ENCODE results near the gene EIF4E1B. TPM values are rescaled to one million over a fixed set of nuclear protein-coding genes. Genes with fewer than 3 reads are reported as not detected.
"Not testable (repeated sequence)": the region's sequence is repeated elsewhere in the genome, so short reads cannot be mapped to it uniquely, and the experiment has no call there.

Gene EIF4E1B
- total and polyA plus RNA-seq, 2 donors (not counting 1 experiment from before 2014, with no cell fraction given) = not detected

GRCh38 chr5:176597417-176598389, 32.8 kb upstream of the EIF4E1B start:
- WGBS (ENCODE audit: insufficient coverage) = 66% methylated on average over 47 of the region's 47 CpGs
- peak overlapping the region; percentile 45 for H3K9ac ChIP-seq (ENCODE audit: low read length)
- no peaks in the 10 kb centered on the region for H3K27me3 Mint-ChIP-seq
- H2AFZ ChIP-seq (ENCODE audit: insufficient read depth, low read depth, low read length, poor library complexity, severe bottlenecking) = peak overlapping the region; percentile 72
- H3K4me3 Mint-ChIP-seq = peak overlapping the region; percentile 39
- H3K36me3 ChIP-seq (replicated peaks in 1 of 2; ENCODE audit: control extremely low read depth in 1 of 2, control insufficient read depth in 1 of 2, extremely low read depth in 1 of 2, insufficient read depth in 2 of 2, low read length in 1 of 2) = peaks cover 0 to 2% of the 10 kb centered on the region in 2 experiments
- H3K9me3 ChIP-seq (ENCODE audit: control extremely low read depth in 1 of 3, control insufficient read depth in 2 of 3, insufficient read depth in 1 of 3, low read length in 2 of 3) = peaks cover 0 to 3% (median 0%) of the 10 kb centered on the region in 3 donors
- no peaks in the 10 kb centered on the region for H3K79me2 ChIP-seq (ENCODE audit: control insufficient read depth, insufficient read depth, low read length)
- no peak overlapping the region for H3K27ac Mint-ChIP-seq
- no peak overlapping the region for H3K27ac ChIP-seq (ENCODE audit: low read length in 2 of 2)
- peak overlapping the region in 1 of 5 experiments; percentile 39 for H3K4me3 ChIP-seq (ENCODE audit: control extremely low read depth in 1 of 5, extremely low read depth in 1 of 5, insufficient read depth in 1 of 5, low read depth in 2 of 5, low read length in 4 of 5)
- H3K9me3 Mint-ChIP-seq (ENCODE audit: insufficient read depth) = no peaks in the 10 kb centered on the region
- H3K27me3 ChIP-seq (replicated peaks in 1 of 4; ENCODE audit: control extremely low read depth in 1 of 4, control insufficient read depth in 3 of 4, insufficient read depth in 4 of 4, low read length in 3 of 4) = peaks cover 0 to 14% (median 3%) of the 10 kb centered on the region in 4 experiments
- peaks cover 7% of the 10 kb centered on the region for H3K4me1 Mint-ChIP-seq
- peaks cover 0 to 10% of the 10 kb centered on the region in 2 donors for H3K4me1 ChIP-seq (ENCODE audit: control insufficient read depth in 2 of 2, insufficient read depth in 2 of 2, low read length in 2 of 2)
- TF ChIP-seq EZH2 (IDR thresholded peaks at IDR 0.05; ENCODE audit: borderline replicate concordance, insufficient read depth, low read depth, low read length, poor library complexity, severe bottlenecking) (no peak), CTCF (IDR thresholded peaks at IDR 0.05) (no peak)
- peak overlapping the region; percentile 85 for H3K4me2 ChIP-seq (replicated peaks; ENCODE audit: low read depth, low read length, poor library complexity, severe bottlenecking)
- intact Hi-C loops (cut with micrococcal nuclease) = loop anchor here (1.0 kb wide), 1 partner anchor 181 kb away; the partner anchor contains the start of gene CLTB
- DNase-seq = no peak
- ChIA-PET CTCF (interaction anchor here (0.9 to 2.7 kb wide), 2 partner anchors 19 to 63 kb away, joined by 3 to 10 read pairs; no protein-coding TSS in a partner anchor), POLR2A (no interaction called here)
- no peak for ATAC-seq (ENCODE audit: low read depth)
- no peaks in the 10 kb centered on the region for H4K20me1 ChIP-seq (ENCODE audit: control insufficient read depth, insufficient read depth, low read length, poor library complexity, severe bottlenecking)

GRCh38 chr5:176599749-176600430, 30.6 kb upstream of the EIF4E1B start:
- CTCF ChIA-PET; intact Hi-C loops (cut with micrococcal nuclease); H3K9me3 Mint-ChIP-seq (ENCODE audit: insufficient read depth); H4K20me1 ChIP-seq (ENCODE audit: control insufficient read depth, insufficient read depth, low read length, poor library complexity, severe bottlenecking); H3K79me2 ChIP-seq (ENCODE audit: control insufficient read depth, insufficient read depth, low read length); H3K9me3 ChIP-seq (ENCODE audit: control extremely low read depth in 1 of 3, control insufficient read depth in 2 of 3, insufficient read depth in 1 of 3, low read length in 2 of 3); H3K9ac ChIP-seq (ENCODE audit: low read length); H3K36me3 ChIP-seq (replicated peaks in 1 of 2; ENCODE audit: control extremely low read depth in 1 of 2, control insufficient read depth in 1 of 2, extremely low read depth in 1 of 2, insufficient read depth in 2 of 2, low read length in 1 of 2); H3K27me3 Mint-ChIP-seq; H3K4me1 Mint-ChIP-seq; H3K4me2 ChIP-seq (replicated peaks; ENCODE audit: low read depth, low read length, poor library complexity, severe bottlenecking); H3K4me3 ChIP-seq (ENCODE audit: control extremely low read depth in 1 of 5, extremely low read depth in 1 of 5, insufficient read depth in 1 of 5, low read depth in 2 of 5, low read length in 4 of 5); H3K27ac ChIP-seq (ENCODE audit: low read length in 2 of 2); H2AFZ ChIP-seq (ENCODE audit: insufficient read depth, low read depth, low read length, poor library complexity, severe bottlenecking); ATAC-seq (ENCODE audit: low read depth); POLR2A ChIA-PET; H3K27ac Mint-ChIP-seq; DNase-seq; H3K4me3 Mint-ChIP-seq: not testable (repeated sequence)
- 96% methylated on average over 18 of the region's 19 CpGs for WGBS (ENCODE audit: insufficient coverage)
- H3K27me3 ChIP-seq (replicated peaks in 1 of 4; ENCODE audit: control extremely low read depth in 1 of 4, control insufficient read depth in 3 of 4, insufficient read depth in 4 of 4, low read length in 3 of 4) = peaks cover 0 to 14% (median 3%) of the 10 kb centered on the region in 4 experiments
- peaks cover 0 to 10% of the 10 kb centered on the region in 2 donors for H3K4me1 ChIP-seq (ENCODE audit: control insufficient read depth in 2 of 2, insufficient read depth in 2 of 2, low read length in 2 of 2)
